H1 (cell line): ENCODE measurements around the gene FRMD5. TPM values are rescaled to one million over a fixed set of nuclear protein-coding genes. Genes with fewer than 3 reads are reported as not detected.

ENCODE experiments used
- BCL11A ChIP-seq, 2 experiments: IDR thresholded peaks; one replicate each; pipeline ENCODE4 v1.6.1; 2011; ENCODE audit warnings: low read depth in 2 of 2, low read length in 2 of 2, mild to moderate bottlenecking in 2 of 2
- CBX5 ChIP-seq: fragments of 300-800, 300-1000 bp; sonication (generic); IDR thresholded peaks from 2 replicates; pipeline ENCODE4 v1.7.1; 2016; ENCODE audit warnings: antibody characterized with exemption, low read length, low read depth
- CHD7 ChIP-seq: fragments of 300-600 bp; sonication (generic); IDR thresholded peaks from 2 replicates; pipeline ENCODE4 v1.7.1; 2012; ENCODE audit warnings: low read length, moderate library complexity, mild to moderate bottlenecking, inconsistent platforms; ENCODE audit not compliant: insufficient replicate concordance
- E2F6 ChIP-seq: IDR thresholded peaks from 2 replicates; pipeline ENCODE4 v1.6.1; 2012; ENCODE audit warnings: inconsistent platforms
- HDAC2 ChIP-seq, 2 experiments: fragments of 300-600 bp in 1 of 2; sonication (generic) in 1 of 2; IDR thresholded peaks; 2 replicates each; pipeline ENCODE4 v1.6.1; 2011 to 2012; ENCODE audit warnings: low read depth in 2 of 2, low read length in 2 of 2, mild to moderate bottlenecking in 2 of 2, moderate library complexity in 2 of 2, borderline replicate concordance in 1 of 2, inconsistent platforms in 1 of 2
- POU5F1 ChIP-seq: IDR thresholded peaks from 2 replicates; pipeline ENCODE4 v1.6.1; 2011; ENCODE audit warnings: low read depth, mild to moderate bottlenecking, low read length, moderate library complexity
- RXRA ChIP-seq: IDR thresholded peaks from 2 replicates; pipeline ENCODE4 v1.6.1; 2011; ENCODE audit warnings: low read depth, mild to moderate bottlenecking, low read length, moderate library complexity; ENCODE audit not compliant: insufficient read depth
- TAF7 ChIP-seq: optimal IDR thresholded peaks from 2 replicates; pipeline ENCODE3; 2011; ENCODE audit warnings: low read depth, mild to moderate bottlenecking, inconsistent platforms, low read length, moderate library complexity, borderline replicate concordance
- TEAD4 ChIP-seq: IDR thresholded peaks from 2 replicates; pipeline ENCODE4 v1.6.1; 2012; ENCODE audit warnings: low read depth, low read length, inconsistent platforms, mixed read lengths
- polyA plus RNA-seq, 7 experiments: library from polyadenylated mRNA; depleted of rRNA in 3 of 7; stranded (reverse) in 5 of 7; unstranded in 2 of 7; fragments of >200 nt in 5 of 7; fragments of 200-250 nt in 2 of 7; gene quantifications; 1 replicate in 5 of 7; 2 replicates in 1 of 7; 4 replicates in 1 of 7; pipeline versions ENCODE4 v1.2.1 to v1.2.3, GENCODE V29; 2011 to 2013; ENCODE audit warnings: missing spikeins in 2 of 7, mixed read lengths in 2 of 7
- total RNA-seq: library from RNA; stranded (reverse); fragmentation: NEBNext Ultra II Directional; extraction: Animal tissue kit (Norgen Biotek cat#: 25700); gene quantifications from 2 replicates; pipeline ENCODE4 v1.2.1, GENCODE V29; 2021

The FRMD5 gene
- total and polyA plus RNA-seq, 2 of the 8 experiments (the other 6 are each of a cell fraction or from before 2014, with no cell fraction given) = 10.1 to 12.6 TPM

- TF ChIP-seq CHD7 (no peak), TEAD4 (no peak), E2F6 (no peak), HDAC2 (IDR thresholded peaks at IDR 0.05; ENCODE audit: borderline replicate concordance in 1 of 2, low read depth in 2 of 2, low read length in 2 of 2) (no peak), CBX5 (no peak), TAF7 (no peak), POU5F1 (no peak), RXRA (no peak), BCL11A (IDR thresholded peaks at IDR 0.05; ENCODE audit: low read depth in 2 of 2, low read length in 2 of 2) (no peak)
These were observed 49.6 kb downstream of the FRMD5 start (continued) for GRCh38 chr15:44145495-44145894.
